H1 (cell line): ENCODE measurements around the gene TRIM47. TPM values are rescaled to one million over a fixed set of nuclear protein-coding genes. Genes with fewer than 3 reads are reported as not detected.

ENCODE experiments used
- ATF2 ChIP-seq: IDR thresholded peaks from 2 replicates; pipeline ENCODE4 v1.6.1; 2012; ENCODE audit warnings: low read length, inconsistent platforms
- POU5F1 ChIP-seq: IDR thresholded peaks from 2 replicates; pipeline ENCODE4 v1.6.1; 2011; ENCODE audit warnings: low read depth, mild to moderate bottlenecking, low read length, moderate library complexity
- RFX5 ChIP-seq: IDR thresholded peaks from 2 replicates; pipeline ENCODE4 v1.6.1; 2011; ENCODE audit warnings: low read depth, low read length, improper control_type of control experiment, borderline replicate concordance
- polyA plus RNA-seq, 7 experiments: library from polyadenylated mRNA; depleted of rRNA in 3 of 7; stranded (reverse) in 5 of 7; unstranded in 2 of 7; fragments of >200 nt in 5 of 7; fragments of 200-250 nt in 2 of 7; gene quantifications; 1 replicate in 5 of 7; 2 replicates in 1 of 7; 4 replicates in 1 of 7; pipeline versions ENCODE4 v1.2.1 to v1.2.3, GENCODE V29; 2011 to 2013; ENCODE audit warnings: missing spikeins in 2 of 7, mixed read lengths in 2 of 7
- total RNA-seq: library from RNA; stranded (reverse); fragmentation: NEBNext Ultra II Directional; extraction: Animal tissue kit (Norgen Biotek cat#: 25700); gene quantifications from 2 replicates; pipeline ENCODE4 v1.2.1, GENCODE V29; 2021

The TRIM47 gene
- total and polyA plus RNA-seq, 2 of the 8 experiments (the other 6 are each of a cell fraction or from before 2014, with no cell fraction given) = 6.3 to 6.4 TPM

GRCh38 chr17:75842963-75843576, 35.3 kb downstream of the TRIM47 start (continued):
- TF ChIP-seq POU5F1 (no peak), ATF2 (no peak), RFX5 (no peak)
- TF ChIP-seq, all 59 proteins: peak for 0
